NCI-H510A (cell line): Measurements from ENCODE around the gene ATG4C.
"Not testable (repeated sequence)": the region's sequence is repeated elsewhere in the genome, so short reads cannot be mapped to it uniquely, and the experiment has no call there.

Experiments used
- DNase-seq: peaks from one replicate; lab custom pipeline; 2025; lab: John Stamatoyannopoulos, UW

ATG4C gene

GRCh38 chr1:62774971-62775595 lies 8.8 kb upstream of the ATG4C start:
- DNase-seq: no peak

GRCh38 chr1:62778208-62778607 lies 5.7 kb upstream of the ATG4C start:
- DNase-seq: no peak

- DNase-seq: no peak
These were observed 1.9 kb upstream of the ATG4C start for GRCh38 chr1:62781841-62782543.

GRCh38 chr1:62782544-62783212 lies 1.3 kb upstream of the ATG4C start:
- DNase-seq: not testable (repeated sequence)

- DNase-seq: no peak
These were observed 805 bp downstream of the ATG4C start for GRCh38 chr1:62784509-62785365.

- DNase-seq: no peak
These were observed 6.8 kb downstream of the ATG4C start for GRCh38 chr1:62790716-62791115.

GRCh38 chr1:62794053-62794452 lies 10.1 kb downstream of the ATG4C start:
- DNase-seq: no peak

GRCh38 chr1:62796221-62796620 lies 12.3 kb downstream of the ATG4C start:
- no peak for DNase-seq

GRCh38 chr1:62799688-62800087 lies 15.8 kb downstream of the ATG4C start:
- no peak for DNase-seq

- no peak for DNase-seq
These were observed 16.3 kb downstream of the ATG4C start for GRCh38 chr1:62800281-62800680.

GRCh38 chr1:62800825-62801306 lies 16.9 kb downstream of the ATG4C start:
- DNase-seq: no peak

GRCh38 chr1:62809788-62810187 lies 25.9 kb downstream of the ATG4C start:
- DNase-seq: no peak

GRCh38 chr1:62810420-62811274 lies 26.7 kb downstream of the ATG4C start:
- no peak for DNase-seq

- no peak for DNase-seq
These were observed 39.6 kb downstream of the ATG4C start for GRCh38 chr1:62823556-62823955.

GRCh38 chr1:62826901-62827300 lies 43.0 kb downstream of the ATG4C start:
- no peak for DNase-seq

GRCh38 chr1:62827786-62828185 lies 43.9 kb downstream of the ATG4C start:
- DNase-seq: not testable (repeated sequence)

- no peak for DNase-seq
These were observed 48.3 kb downstream of the ATG4C start for GRCh38 chr1:62832276-62832675.

- no peak for DNase-seq
These were observed 49.6 kb downstream of the ATG4C start for GRCh38 chr1:62833529-62833928.

- DNase-seq: no peak
These were observed 50.5 kb downstream of the ATG4C start for GRCh38 chr1:62834400-62834961.

GRCh38 chr1:62836856-62837540 lies 53.1 kb downstream of the ATG4C start:
- DNase-seq: no peak
